GM11168 (cell line): ENCODE data around the gene TRABD2A.

Source experiments
- in situ Hi-C: fragments of 300-500 bp; cut with MboI; formaldehyde crosslinking; loops from one replicate; pipeline ENCODE4 v1.12.0; 2022; ENCODE audit warnings: low sequenced_read_pairs; ENCODE audit not compliant: unreplicated experiment

Gene TRABD2A

DNA sequence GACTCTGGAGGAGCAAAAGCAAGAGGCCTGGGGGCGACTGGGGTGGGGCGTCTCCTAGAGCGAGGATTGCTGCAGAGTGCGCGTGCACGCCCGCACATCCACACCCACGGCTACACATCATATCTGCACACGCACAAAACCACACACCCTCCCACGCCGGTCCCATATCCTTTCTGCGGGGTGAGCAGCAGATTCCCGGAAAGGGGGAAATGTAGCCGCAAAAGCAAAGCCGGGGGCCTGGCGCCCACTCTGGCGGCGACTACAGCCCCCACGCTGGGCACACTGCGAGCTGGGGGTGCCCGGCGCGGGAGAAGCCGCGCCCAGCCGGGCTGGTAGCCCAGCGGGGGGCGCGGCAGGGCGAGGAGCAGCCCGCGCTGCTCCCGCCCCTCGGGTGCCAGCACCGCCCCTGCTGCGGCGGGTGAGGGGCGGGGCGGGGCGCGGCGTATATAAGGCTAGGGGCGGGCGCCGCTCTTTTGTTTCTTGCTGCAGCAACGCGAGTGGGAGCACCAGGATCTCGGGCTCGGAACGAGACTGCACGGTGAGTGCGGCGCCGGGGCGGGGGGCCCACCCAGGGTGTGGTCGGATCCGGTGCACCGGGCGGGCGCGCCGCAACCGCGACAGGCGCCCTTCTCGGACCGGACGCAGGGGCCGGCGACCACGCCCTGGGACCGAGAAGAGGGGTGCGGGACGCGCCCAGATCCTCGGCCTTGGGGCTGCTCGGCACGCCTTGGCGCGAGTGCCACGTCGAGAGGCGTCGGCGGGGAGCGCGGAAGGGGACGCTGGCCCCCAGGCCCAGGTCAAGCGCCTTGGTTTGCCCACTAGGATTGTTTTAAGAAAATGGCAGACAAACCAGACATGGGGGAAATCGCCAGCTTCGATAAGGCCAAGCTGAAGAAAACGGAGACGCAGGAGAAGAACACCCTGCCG is 24.6 kb upstream of the TRABD2A start, which contains the start of gene TMSB10:
TMSB10 (plus strand) TSS at position 476 of the 927 bp plus-strand sequence.
- in situ Hi-C loops: no loop called here

DNA sequence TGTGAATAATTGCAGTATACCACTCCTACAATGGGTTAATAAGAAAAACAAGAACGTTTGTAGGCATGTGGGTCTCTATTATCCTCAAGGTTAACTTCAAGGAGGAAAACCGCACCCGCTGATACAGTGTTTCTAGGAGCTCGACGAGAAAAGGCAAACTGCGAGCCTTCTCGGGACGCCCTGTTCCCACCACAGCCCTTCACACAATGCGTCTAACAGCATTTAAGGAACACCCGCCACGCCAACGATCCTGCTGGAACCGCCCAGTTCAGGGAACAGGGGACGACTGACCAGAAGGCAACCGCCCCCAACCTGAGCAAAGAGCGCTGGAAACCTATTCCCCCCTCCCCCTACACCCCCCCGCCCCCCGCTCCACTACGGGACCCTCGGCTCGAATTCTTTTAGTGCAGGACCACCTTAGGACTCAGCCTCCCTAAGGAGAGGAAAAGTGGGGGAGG is 23.9 kb upstream of the TRABD2A start:
- in situ Hi-C loops: no loop called here

DNA sequence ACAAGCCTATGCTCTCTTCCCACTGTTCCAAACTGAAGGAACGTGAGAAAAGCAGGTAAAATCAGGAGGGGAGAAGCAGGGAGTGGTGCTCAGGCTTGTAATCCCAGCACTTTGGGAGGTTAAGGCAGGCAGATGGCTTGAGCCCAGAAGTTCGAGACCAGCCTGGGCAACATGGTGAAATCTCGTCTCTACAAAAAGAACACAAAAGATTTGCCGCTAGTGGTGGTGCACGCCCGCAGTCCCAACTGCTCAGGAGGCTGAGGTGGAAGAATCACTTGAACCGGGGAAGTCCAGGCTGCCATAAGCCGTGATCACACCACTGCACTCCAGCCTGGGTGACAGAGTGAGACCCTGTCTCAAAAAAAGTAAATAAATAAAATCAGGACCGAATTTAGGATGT is 23.3 kb upstream of the TRABD2A start:
- in situ Hi-C loops: no loop called here

DNA sequence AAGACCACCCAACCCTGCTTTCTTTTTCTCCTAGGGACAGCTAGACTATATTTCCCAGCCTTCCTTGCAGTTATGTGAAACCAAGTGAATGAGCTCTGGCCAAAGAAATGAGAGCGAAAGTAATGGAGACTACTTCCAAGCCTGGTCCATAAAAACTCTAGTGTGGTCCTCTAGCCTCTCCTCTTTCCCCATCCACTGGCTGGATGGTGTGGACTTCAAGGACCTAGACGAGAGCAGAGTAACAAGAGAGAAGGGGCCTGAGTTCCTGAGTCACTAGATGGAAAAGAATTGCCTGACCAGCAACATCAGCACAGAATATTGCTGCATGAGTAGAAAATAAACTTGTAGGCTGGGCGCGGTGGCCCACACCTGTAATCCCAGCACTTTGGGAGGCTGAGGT is 21.6 kb upstream of the TRABD2A start:
- in situ Hi-C loops: no loop called here

DNA sequence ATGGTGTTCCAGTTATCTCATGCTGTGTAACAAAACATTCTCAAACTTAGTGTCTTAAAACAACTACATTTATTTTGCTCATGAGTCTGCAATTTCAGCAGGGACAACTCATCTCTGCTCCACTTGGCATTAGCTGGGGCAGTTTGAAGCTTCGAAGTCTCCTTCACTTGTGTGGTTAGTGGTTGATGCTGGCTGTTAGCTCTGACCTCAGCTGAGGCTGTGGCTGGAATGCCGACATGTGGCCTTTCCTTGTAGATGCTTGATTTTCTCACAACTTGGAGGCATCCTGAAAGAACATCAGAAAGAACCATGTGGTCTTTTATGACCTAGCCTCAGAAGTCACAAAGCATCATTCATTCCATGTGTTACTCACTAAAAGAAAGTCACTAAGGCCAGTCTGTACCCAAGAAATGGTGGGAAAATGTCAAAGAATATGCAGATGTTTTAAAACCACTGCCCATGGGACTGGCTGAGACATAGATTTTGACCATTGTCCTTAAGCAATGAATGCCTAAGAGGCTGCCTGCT is 20.8 kb upstream of the TRABD2A start:
- in situ Hi-C loops: no loop called here

DNA sequence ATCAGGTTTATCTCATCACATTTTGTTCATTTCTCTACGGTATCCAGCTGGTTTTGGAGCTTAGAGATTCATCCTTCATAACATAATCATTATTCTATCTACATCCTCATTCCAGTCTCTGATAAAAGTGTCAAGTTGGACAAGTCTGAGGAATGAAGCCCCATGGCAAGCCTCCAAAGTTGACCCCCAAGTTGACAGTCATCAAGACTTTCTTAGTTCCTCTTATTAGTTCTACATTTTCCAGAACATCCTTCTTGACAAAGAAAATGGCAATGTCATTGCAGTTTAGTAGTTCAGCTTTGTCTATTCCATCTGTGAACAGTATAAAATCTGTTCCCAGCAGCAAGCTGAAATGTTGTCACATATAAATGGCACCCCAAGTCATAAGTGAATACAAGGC is 20.1 kb upstream of the TRABD2A start:
- in situ Hi-C loops: no loop called here

DNA sequence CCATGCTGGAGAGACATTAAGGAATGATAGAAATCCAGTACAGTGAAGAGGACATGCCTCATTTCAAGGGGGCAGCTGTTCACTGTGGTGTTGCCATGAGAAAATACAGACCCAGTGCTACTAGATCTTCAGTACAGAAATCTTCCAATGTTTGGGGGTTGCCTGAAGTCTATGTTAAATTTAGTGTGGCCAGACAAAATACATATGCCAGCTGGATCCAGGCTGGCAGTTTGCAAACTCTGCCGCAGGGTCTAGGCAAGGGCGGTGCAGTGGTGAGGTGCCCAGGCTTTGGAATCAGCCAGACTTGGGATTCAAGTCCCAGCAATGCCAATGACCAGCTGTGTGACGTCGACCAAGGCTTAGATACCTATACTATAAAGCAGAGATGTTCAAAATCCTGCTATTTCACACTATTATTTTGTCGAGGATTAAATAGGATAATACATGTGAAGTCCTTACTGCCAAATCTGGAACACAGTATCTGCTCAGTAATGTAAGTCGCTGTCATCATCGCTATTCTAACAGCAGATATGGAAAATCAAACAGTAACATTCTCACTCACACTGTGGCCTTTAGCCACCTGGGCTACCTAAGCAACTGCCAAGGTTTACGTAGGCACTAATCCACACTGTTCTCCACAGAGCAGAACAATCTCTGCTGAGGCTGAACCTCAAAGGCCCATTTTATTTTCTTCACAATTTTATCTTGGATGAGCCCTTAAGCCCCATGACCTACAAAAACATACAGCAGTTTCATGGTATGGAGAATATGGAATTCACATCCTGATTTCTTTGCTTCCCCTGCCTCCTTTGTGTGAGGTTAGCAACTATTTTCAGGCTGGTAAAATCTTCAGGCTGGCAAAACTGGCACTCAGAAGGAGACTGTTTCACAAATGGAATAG is 18.7 kb upstream of the TRABD2A start:
- in situ Hi-C loops: no loop called here

DNA sequence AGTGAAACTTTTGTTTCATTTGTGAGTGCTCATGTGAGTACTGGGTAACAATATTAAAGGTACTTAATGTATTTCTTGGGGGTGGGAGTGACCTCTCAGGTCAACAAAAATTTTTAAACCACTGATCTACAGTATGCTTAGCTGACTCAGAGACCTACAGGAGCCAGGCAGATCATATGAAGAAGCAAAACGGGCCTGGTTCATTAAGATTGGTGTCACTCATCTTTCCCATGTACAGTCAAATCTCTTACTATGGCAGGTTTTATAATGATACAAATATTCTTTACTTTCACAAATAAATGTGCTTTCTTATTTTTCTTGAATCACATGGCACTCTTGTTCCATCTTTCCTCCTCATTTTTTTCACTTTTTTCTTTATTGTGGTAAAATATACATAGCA is 16.9 kb upstream of the TRABD2A start:
- in situ Hi-C loops: no loop called here

DNA sequence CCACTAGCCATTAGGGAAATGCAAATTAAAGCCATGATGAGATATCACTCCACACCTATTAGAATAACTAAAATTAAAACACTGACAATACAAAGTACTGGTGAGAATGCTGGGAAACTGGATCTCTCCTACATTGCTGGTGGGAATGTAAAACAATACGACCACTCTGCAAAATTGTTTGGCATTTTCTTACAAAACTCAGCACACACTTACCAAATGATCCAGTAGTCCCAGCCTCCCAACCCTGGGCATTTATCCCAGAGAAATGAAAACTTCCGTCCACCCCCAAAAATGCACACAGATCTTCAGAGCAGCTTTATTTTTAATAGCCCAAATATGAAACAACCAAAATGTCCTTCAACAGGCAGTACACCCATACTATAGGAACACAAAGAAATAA is 15.7 kb upstream of the TRABD2A start:
- in situ Hi-C loops: no loop called here

DNA sequence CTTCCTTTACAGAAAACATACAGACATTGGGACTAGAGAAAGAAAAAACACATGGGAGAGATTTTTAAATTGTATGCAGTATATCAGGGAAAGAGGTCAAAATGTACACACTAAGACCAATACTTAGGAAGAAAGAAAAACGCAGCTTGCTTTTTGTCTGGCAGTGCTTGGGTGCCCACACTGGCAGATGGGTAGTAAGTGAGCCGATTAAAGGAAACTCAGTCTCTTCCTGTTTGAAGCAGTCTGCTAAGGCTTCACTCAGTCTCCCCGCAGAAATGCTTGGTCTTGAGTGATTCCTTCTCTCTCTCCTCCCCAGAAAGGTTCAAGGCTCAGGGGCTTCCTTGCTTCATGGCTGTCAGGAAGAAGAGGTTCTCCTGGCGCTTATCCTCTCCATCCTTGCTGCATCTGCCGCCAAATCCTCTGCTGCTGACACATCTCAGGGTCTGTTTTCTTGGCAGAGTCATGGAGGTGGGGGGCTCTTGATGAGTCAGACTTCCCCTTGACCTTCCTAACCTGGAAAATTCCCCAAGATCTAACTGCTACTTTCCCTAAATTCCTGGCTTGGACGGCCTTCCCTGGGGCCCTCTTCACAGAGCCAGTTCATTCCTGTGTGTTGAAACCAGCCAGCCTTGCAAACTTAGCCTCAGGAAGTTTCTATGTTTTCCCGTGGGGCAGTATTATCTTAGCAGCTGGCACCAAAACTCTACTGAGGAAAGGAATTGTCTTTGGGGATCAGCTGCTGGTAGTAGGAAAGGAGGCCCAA is 14.1 kb upstream of the TRABD2A start:
- in situ Hi-C loops: no loop called here

DNA sequence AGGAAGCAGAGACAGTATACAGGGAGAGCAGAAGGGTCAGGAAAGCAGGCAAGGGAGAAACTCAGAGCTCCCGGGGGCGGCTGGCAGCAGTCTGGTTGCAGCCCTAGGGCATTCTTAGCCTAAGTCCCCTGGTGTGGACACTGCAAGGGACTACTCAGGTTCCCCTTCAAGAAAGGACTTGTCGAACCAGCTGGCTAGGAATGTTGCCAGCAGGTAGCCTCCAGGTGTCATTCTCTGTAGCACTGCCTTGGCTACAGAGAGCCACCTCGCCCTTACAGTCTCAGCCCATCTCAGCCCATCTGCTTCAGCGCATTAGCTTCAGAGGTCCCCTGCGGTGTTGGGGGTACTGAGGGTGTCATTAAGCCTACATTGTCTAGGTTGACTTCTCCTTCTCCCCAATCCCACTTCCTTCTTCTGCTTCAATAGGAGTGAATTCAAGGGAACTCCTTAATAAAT is 13.3 kb upstream of the TRABD2A start:
- in situ Hi-C loops: no loop called here

DNA sequence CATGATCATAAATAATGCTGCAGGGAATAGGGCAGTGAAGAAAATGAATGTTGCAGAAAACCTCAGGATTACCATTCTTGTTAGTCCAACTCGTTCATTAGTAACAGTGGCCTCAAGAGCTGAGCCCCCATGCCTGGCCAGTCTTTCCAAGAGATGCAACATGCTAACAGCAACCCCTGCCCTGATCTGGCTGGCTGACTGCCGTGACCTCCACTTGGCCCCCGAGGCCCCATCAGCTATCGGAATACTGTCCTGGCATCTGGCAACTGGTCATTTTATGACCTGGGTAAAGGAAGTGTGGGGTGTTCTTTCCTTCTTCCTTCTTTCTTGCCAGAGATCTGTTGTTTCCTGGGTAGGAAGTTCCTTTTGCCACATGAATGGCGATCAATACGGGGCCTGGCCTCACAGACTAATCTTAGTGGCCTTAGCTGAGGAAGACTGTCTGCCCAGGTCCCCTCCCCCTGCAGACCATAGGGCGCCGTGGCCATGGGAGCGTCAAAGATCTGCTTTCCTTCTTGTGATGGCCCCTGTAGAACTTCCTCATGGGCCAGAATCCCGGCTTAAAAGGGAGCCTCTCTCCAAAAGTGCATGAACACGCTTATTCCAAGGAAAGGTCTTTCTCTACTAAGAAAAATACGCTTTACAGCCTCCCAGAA is 10.6 kb upstream of the TRABD2A start:
- in situ Hi-C loops: no loop called here

DNA sequence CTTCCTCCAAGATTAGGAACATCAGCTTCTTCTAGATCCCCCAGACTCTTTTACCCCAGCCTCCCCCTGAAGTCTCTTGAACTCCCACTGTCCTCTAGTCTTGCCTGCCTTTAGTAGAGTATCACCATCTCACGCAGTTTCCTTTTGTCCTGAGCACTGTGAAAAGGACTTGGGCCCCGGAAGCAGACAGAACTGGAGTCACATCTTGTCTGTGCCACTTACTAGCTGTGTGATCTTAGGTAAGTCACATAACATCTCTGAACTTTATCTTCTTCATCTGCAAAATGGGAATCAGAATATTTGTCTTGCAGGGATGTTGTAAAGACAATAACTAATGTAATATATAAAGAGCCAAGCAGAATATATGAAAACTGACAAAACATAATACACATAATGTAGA is 8.4 kb upstream of the TRABD2A start:
- in situ Hi-C loops: no loop called here

DNA sequence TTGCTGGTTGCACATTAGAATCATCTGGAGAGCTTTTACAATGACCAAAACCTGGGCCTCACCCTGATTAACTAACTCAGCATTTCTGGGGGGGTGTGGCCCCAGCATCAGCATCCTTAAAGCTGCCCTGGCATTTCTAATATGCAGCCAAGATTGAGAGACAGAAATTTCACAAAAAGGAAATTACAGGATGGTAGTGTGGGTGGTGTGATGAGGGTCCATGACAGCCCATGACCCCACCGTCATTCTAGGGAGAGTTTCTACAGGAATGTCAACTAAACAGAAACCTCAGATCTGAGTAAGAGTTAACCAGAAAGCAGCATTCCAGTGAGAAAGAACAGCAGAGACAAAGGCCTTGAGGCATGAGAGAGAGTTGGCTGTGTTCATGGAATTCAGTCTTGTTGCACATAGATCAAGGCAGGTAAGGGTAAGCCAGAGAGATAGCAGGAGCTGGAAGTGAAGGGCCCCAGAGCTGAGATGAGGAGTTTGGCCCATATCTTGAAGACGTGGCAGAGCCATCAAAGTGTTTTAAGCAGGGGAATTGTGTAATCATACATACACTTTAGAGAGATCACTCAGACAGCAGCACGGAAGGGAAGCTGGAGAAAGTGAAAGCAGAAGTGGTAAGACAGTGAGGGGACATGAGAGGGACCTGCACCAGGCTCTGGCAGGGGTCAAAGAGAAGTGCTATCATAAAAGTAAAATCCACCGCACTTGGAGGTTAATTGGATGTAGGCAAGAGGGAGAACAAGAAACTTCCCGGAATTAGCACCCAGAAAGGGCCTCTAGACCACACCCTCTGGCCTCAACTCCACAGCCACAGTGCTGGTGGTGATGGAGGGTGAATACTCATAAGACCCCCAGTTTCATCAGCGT is 7.8 kb upstream of the TRABD2A start:
- in situ Hi-C loops: no loop called here

DNA sequence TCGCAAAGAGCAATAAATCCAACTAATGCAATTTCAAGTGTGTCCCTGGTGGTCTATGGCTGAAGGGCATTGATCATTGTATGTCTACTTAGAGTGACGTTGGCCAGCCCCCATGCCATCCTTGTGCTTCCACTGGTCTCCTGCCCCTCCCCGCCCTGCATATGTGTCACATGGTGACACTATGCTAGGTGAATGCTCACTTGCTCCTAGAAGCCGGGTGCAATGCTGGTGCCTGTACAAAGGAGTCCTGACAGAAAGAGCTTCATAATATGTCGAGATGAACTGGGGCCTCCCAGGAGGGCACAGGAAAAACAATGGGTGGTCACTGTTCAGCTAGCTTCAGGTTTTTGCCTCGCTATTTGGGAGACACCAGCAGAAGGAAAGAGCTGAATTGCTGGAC is 5.9 kb upstream of the TRABD2A start:
- in situ Hi-C loops: no loop called here

DNA sequence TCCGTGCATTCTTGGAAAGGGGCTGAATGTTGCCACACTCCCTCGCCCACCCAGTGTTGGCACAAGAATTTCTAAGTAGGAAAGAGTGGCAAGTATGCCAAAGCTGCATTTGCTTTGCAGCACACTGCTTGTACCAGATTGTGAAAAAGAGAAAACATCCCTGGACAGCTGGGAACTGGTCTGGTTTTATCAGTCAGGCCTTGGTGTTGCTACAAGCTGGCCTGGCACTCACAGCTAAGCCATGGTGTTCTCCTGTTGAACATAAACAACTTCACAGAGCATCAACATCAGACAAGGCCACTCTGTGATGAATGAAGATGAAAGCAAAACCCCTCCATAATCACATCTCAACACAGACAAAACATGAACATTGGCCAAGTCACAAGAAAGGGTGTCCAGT is 4.2 kb upstream of the TRABD2A start:
- in situ Hi-C loops: no loop called here

DNA sequence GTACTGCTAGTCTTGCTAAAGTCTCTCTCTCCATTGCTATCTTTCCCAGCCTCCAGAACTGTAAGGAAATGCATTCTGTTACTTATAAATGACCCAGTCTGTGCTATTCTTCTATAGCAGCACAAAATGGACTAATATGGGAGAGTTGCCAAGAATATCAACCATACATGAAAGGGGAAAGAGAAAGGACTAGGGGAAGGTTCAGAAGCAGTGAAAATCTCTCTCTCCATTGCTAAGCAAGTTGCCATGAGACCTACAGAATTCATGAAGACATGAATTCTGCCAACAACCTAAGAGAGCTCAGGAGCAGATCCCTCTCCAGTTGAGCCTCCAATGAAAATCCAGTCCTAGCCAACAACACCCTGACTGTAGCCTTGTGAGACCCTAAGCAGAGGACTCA is 3.6 kb upstream of the TRABD2A start:
- in situ Hi-C loops: no loop called here

DNA sequence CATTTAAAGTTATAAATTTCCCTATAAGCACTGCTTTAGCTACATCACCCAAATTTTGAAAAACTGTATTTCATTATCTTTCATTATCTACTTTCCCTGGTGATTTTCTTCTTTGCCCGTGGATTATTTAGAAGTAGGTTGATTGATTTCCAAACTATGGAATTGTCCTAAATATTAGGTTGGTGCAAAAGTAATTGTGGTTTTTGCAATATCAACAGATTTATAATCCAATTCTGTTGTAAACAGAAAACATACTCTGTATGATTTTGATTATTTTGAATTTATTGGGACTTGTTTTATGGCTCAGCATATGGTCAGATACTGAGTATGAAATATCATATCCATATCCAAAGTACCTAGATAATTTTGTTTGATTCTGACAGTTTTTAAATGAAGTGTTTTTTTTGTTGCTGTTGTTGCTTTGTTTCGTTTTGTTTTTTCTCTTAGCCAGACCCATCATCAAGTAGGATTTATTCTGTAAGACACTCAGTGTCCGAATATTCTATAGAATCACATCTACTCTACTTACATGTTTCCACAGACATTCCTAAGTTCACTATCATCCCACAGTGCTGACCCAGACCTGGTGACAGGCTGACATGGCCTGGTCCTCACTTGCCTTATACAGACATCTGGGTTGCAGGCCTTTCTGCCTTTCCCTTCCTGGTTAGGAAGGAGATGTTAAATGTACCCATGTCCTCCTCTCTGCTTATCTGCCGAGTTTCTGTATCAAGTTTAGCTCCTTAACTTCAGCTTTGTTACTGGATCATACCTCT is 2.1 kb upstream of the TRABD2A start:
- in situ Hi-C loops: no loop called here
